ENCODE results near the gene OR52I1. TPM values are rescaled to one million over a fixed set of nuclear protein-coding genes. Genes with fewer than 3 reads are reported as not detected.

Gene OR52I1
- total RNA-seq, 1 donor from 2014 or later: not detected

- no peak overlapping the region for H3K27ac ChIP-seq (ENCODE audit: low read depth, low read length)
- no peaks in the 10 kb centered on the region for H4K20me1 ChIP-seq (ENCODE audit: insufficient read depth, low read length)
- Mint-ChIP-seq H3K27me3 (ENCODE audit: low read depth, unreplicated experiment) (peaks cover 2% of the 10 kb centered on the region), H3K4me1 (ENCODE audit: low read depth, unreplicated experiment) (no peaks in the 10 kb centered on the region), H3K9me3 (ENCODE audit: unreplicated experiment) (no peaks in the 10 kb centered on the region), H3K36me3 (ENCODE audit: low read depth, unreplicated experiment) (no peaks in the 10 kb centered on the region), H3K27ac (ENCODE audit: unreplicated experiment) (no peak overlapping the region), H3K4me3 (ENCODE audit: unreplicated experiment) (no peak overlapping the region)
- no peaks in the 10 kb centered on the region for H3K36me3 ChIP-seq (ENCODE audit: insufficient read depth, low read length)
- H3K4me2 ChIP-seq (ENCODE audit: low read length): no peak overlapping the region
- H3K9me3 ChIP-seq (ENCODE audit: insufficient read depth, low read depth, low read length): no peaks in the 10 kb centered on the region
- DNase-seq (ENCODE audit: low read depth): no peak
- no peak overlapping the region for H2AFZ ChIP-seq (ENCODE audit: low read depth, low read length)
- no peak for TF ChIP-seq CTCF (IDR thresholded peaks at IDR 0.05; ENCODE audit: insufficient read depth, low read depth, low read length)
- no peak for TF ChIP-seq EZH2 (IDR thresholded peaks at IDR 0.05; ENCODE audit: insufficient read depth, low read length)
- no peak overlapping the region for H3K9ac ChIP-seq (ENCODE audit: low read length)
- no peaks in the 10 kb centered on the region for H3K79me2 ChIP-seq (ENCODE audit: insufficient read depth, low read length)
- no peak overlapping the region for H3K4me3 ChIP-seq (ENCODE audit: insufficient read depth, low read depth, low read length)
- no peak for FAIRE-seq
- no peaks in the 10 kb centered on the region for H3K4me1 ChIP-seq (ENCODE audit: insufficient read depth, low read length)
- H3K27me3 ChIP-seq (ENCODE audit: insufficient read depth, low read length): no peaks in the 10 kb centered on the region
Observed at GRCh38 chr11:4619514-4619913, 25.7 kb downstream of the OR52I1 start.

GRCh38 chr11:4626207-4627099 lies 32.6 kb downstream of the OR52I1 start:
- Histone ChIP-seq H3K27me3 (ENCODE audit: insufficient read depth, low read length) (no peaks in the 10 kb centered on the region), H3K4me3 (ENCODE audit: insufficient read depth, low read depth, low read length) (no peak overlapping the region), H4K20me1 (ENCODE audit: insufficient read depth, low read length) (no peaks in the 10 kb centered on the region), H3K36me3 (ENCODE audit: insufficient read depth, low read length) (no peaks in the 10 kb centered on the region), H3K9ac (ENCODE audit: low read length) (no peak overlapping the region), H3K4me1 (ENCODE audit: insufficient read depth, low read length) (no peaks in the 10 kb centered on the region), H3K9me3 (ENCODE audit: insufficient read depth, low read depth, low read length) (peaks cover 4% of the 10 kb centered on the region), H3K79me2 (ENCODE audit: insufficient read depth, low read length) (no peaks in the 10 kb centered on the region), H3K4me2 (ENCODE audit: low read length) (no peak overlapping the region), H2AFZ (ENCODE audit: low read depth, low read length) (no peak overlapping the region), H3K27ac (ENCODE audit: low read depth, low read length) (no peak overlapping the region)
- H3K36me3 Mint-ChIP-seq (ENCODE audit: low read depth, unreplicated experiment): no peaks in the 10 kb centered on the region
- DNase-seq (ENCODE audit: low read depth) (peak; percentile 8), FAIRE-seq (no peak)
- H3K4me3 Mint-ChIP-seq (ENCODE audit: unreplicated experiment): no peak overlapping the region
- no peak overlapping the region for H3K27ac Mint-ChIP-seq (ENCODE audit: unreplicated experiment)
- no peak for TF ChIP-seq EZH2 (IDR thresholded peaks at IDR 0.05; ENCODE audit: insufficient read depth, low read length)
- TF ChIP-seq CTCF (IDR thresholded peaks at IDR 0.05; ENCODE audit: insufficient read depth, low read depth, low read length): peak; percentile 67
- no peaks in the 10 kb centered on the region for H3K4me1 Mint-ChIP-seq (ENCODE audit: low read depth, unreplicated experiment)
- no peaks in the 10 kb centered on the region for H3K27me3 Mint-ChIP-seq (ENCODE audit: low read depth, unreplicated experiment)
- no peaks in the 10 kb centered on the region for H3K9me3 Mint-ChIP-seq (ENCODE audit: unreplicated experiment)

- Histone ChIP-seq H3K4me1 (ENCODE audit: insufficient read depth, low read length) (no peaks in the 10 kb centered on the region), H3K9me3 (ENCODE audit: insufficient read depth, low read depth, low read length) (no peaks in the 10 kb centered on the region), H2AFZ (ENCODE audit: low read depth, low read length) (no peak overlapping the region), H3K27me3 (ENCODE audit: insufficient read depth, low read length) (peaks cover 3% of the 10 kb centered on the region), H3K27ac (ENCODE audit: low read depth, low read length) (no peak overlapping the region), H3K4me3 (ENCODE audit: insufficient read depth, low read depth, low read length) (no peak overlapping the region), H3K36me3 (ENCODE audit: insufficient read depth, low read length) (no peaks in the 10 kb centered on the region), H3K9ac (ENCODE audit: low read length) (no peak overlapping the region), H4K20me1 (ENCODE audit: insufficient read depth, low read length) (no peaks in the 10 kb centered on the region), H3K79me2 (ENCODE audit: insufficient read depth, low read length) (no peaks in the 10 kb centered on the region), H3K4me2 (ENCODE audit: low read length) (no peak overlapping the region)
- Mint-ChIP-seq H3K36me3 (ENCODE audit: low read depth, unreplicated experiment) (no peaks in the 10 kb centered on the region), H3K4me3 (ENCODE audit: unreplicated experiment) (no peak overlapping the region), H3K9me3 (ENCODE audit: unreplicated experiment) (peaks cover 2% of the 10 kb centered on the region), H3K27ac (ENCODE audit: unreplicated experiment) (no peak overlapping the region), H3K4me1 (ENCODE audit: low read depth, unreplicated experiment) (peaks cover under 1% of the 10 kb centered on the region), H3K27me3 (ENCODE audit: low read depth, unreplicated experiment) (no peaks in the 10 kb centered on the region)
- FAIRE-seq (no peak), DNase-seq (ENCODE audit: low read depth) (no peak)
- TF ChIP-seq EZH2 (IDR thresholded peaks at IDR 0.05; ENCODE audit: insufficient read depth, low read length): no peak
- TF ChIP-seq CTCF (IDR thresholded peaks at IDR 0.05; ENCODE audit: insufficient read depth, low read depth, low read length): no peak
Observed at GRCh38 chr11:4636136-4636535, 42.3 kb downstream of the OR52I1 start.

Data from astrocyte (in vitro differentiated cells and primary cell).